ENCODE results near the gene C1QB. TPM values are rescaled to one million over a fixed set of nuclear protein-coding genes. Genes with fewer than 3 reads are reported as not detected.

C1QB gene
- total and polyA plus RNA-seq, 2 donors: 26.3 to 351 TPM

DNA sequence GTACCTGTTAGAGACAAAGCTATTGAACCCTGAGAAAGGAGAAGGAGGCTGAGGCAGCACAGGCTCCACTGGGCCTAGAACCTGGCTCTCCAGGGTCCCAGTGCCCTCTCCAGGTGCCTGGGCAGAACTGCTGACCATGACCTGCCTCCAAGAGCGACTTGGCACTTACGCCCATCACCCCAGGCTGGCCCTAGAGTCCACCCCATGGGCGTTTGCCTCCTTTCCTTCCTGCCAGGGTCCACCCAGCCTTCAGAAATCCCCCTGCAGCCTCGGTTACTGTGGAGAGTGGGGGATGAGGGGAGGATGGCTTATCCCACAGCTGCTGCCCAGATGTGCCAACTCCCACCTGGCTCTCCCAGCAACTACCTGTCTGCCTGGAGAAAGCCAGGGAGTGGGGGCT, 31.3 kb upstream of the C1QB start:
- Histone ChIP-seq H3K4me3 (ENCODE audit: low read depth, low read length) (no peak overlapping the region), H3K36me3 (ENCODE audit: insufficient read depth) (no peaks in the 10 kb centered on the region), H3K27ac (ENCODE audit: low read depth) (no peak overlapping the region), H3K4me1 (ENCODE audit: insufficient read depth) (no peaks in the 10 kb centered on the region)
- WGBS: 55% methylated on average over 4 of the region's 4 CpGs
- DNase-seq (ENCODE audit: extremely low spot score): no peak

DNA sequence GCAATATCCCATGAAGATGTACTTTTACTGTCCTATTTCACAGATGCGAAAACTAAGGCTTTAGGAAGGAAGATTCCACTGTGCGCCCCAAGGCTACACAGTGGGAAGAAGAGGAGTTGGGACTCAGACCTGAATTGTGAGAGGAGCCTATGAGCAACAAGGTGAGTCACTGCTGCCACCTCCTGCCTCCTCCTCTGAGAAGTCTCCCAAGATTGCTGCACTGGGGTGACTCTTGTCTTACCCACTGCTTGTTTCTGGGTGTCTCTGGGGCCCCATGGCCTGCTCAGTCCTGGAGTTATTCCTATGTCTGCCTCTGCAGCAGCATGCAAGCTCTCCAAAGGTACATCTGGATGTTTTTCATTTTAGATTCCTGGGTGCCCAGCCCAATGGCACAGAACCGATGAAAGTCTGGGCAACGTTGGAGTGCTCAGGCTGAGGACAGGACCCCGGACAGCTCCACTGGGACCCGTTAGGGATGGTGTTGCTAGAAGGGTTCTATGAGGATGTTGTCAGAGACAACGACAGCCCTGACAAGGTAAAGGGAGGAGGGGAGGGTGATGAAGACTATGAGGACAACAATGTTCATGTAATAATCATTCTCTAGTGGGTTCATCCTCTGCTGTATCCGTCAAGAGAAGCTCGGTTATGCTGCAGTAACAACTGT, 27.6 kb upstream of the C1QB start:
- H3K27ac ChIP-seq (ENCODE audit: low read depth): no peak overlapping the region
- no peaks in the 10 kb centered on the region for H3K36me3 ChIP-seq (ENCODE audit: insufficient read depth)
- H3K4me1 ChIP-seq (ENCODE audit: insufficient read depth): no peaks in the 10 kb centered on the region
- DNase-seq (ENCODE audit: extremely low spot score): no peak
- WGBS: 38% methylated on average over 9 of the region's 9 CpGs
- H3K4me3 ChIP-seq (ENCODE audit: low read depth, low read length): no peak overlapping the region

DNA sequence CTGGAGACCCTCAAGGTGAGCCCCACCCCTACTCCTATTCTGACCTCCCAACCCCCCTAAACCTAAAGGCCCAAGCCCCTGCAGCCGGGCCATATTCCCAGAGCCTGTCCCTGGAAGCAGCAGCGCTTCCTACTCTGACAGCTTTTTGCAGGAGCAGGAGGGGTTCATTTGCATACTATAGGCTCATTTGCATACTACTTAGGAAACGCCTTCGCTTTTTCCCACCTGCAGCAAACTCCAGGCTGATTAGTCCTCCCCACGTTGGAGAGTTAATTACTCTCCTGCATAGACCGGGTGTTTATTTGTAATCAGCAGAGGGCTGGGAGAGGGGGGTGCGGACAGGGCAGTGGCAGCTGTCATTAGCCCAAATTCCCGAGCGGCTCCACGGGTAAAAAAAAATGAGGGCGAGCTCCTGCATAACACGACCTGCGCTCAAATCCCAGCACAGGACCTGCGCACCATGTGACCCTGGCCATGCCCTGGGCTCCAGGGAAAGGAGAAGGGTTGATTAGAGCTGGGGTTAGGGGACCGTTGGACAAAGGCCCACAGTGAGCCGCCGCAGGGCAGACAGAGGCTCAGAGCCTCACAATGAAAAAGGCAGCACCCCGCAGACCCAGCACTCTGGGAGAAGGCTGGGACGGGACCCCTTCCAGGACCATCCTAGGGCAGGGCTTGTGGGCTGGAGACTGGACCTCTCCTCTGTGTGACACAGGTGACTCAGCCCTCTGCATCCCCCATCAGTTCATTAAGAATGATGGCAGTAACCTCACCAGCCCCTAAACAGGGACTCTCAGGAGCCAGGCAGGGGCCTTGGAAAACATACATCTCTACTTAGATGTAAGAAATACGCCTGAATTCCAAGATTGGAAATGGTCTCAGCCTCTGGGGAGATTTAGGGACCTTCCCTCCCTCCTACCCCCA, 26.5 kb upstream of the C1QB start:
- Histone ChIP-seq H3K36me3 (ENCODE audit: insufficient read depth) (no peaks in the 10 kb centered on the region), H3K4me1 (ENCODE audit: insufficient read depth) (no peaks in the 10 kb centered on the region), H3K4me3 (ENCODE audit: low read depth, low read length) (no peak overlapping the region), H3K27ac (ENCODE audit: low read depth) (no peak overlapping the region)
- 19% methylated on average over 20 of the region's 20 CpGs for WGBS
- DNase-seq (ENCODE audit: extremely low spot score): no peak

DNA sequence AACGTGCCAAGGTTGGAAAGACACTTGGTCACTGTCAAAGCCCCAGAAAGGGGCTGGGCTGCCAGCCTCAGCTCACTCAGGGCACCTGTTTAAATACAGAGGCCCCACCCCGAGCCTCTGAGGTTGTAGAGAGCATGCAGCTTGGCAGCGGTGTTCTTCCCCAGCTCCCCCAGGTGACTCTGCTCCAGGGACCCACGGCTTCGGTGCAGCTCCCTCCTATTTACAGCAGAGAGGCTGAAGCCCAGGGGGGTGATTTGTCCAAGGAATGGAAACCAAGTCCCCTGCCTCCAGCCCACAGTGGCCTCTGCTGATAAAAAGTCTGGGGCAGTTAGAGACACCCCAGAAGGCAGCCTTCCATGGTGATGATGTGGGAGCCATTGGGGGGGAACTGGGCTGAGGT, 25.7 kb upstream of the C1QB start:
- H3K27ac ChIP-seq (ENCODE audit: low read depth): no peak overlapping the region
- H3K36me3 ChIP-seq (ENCODE audit: insufficient read depth): no peaks in the 10 kb centered on the region
- no peak for DNase-seq (ENCODE audit: extremely low spot score)
- no peaks in the 10 kb centered on the region for H3K4me1 ChIP-seq (ENCODE audit: insufficient read depth)
- H3K4me3 ChIP-seq (ENCODE audit: low read depth, low read length): no peak overlapping the region
- 60% methylated on average over 5 of the region's 5 CpGs for WGBS

DNA sequence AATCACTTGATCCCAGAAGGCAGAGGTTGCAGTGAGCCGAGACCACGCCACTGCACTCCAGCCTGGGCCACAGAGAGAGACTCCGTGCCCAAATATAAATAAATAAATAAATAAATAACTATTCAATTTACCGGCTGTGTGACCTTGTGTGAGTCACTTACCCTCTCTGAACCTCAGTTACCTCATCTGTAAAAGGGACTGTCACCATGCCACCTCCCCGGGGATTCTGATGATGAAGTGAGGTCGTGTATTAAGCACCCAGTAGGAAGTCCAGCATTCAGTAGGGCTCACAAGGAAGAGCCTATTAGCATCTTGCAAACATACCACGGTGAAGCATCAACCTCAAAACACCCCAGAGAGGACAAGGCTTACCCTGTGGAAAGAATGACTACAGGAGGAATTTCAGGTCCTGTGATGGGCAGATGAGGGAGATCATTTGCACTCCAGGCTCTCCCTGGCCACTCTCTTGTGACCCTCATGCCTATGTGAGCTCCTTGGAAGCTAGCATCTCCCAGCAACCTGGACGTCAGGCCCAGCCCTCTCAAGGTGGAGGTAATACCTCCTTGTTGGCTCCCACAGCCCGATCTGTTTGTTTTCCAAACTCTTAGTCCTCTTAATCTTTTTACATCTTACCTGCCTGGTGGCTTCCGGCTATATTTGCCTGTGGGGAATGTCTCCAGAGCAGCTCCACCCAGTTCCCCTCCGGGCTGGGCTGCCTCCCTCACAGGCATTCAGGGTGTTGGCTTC, 24.2 kb upstream of the C1QB start:
- Histone ChIP-seq H3K36me3 (ENCODE audit: insufficient read depth) (no peaks in the 10 kb centered on the region), H3K4me3 (ENCODE audit: low read depth, low read length) (no peak overlapping the region), H3K27ac (ENCODE audit: low read depth) (no peak overlapping the region), H3K4me1 (ENCODE audit: insufficient read depth) (no peaks in the 10 kb centered on the region)
- WGBS: 40% methylated on average over 11 of the region's 11 CpGs
- no peak for DNase-seq (ENCODE audit: extremely low spot score)

DNA sequence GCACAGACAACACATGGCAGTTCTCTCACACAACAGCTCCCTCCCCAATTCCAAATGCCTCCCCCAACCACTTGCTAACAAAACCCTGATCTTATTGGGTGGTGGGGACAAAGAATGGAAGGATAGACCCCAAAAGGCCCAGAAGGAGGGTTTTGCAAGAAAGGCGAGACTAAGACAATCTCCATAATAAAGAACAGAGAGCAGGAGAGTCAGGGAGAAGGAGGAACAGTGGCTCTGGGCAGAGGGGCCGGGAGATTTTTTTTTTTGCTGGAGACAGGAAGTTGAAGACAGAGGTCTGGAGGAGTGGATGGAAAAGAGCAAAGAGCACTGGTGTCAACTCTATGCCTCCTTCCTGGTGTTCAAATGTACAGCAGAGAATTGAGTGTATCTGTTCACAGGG, 23.1 kb upstream of the C1QB start:
- Histone ChIP-seq H3K36me3 (ENCODE audit: insufficient read depth) (no peaks in the 10 kb centered on the region), H3K4me3 (ENCODE audit: low read depth, low read length) (no peak overlapping the region), H3K27ac (ENCODE audit: low read depth) (no peak overlapping the region), H3K4me1 (ENCODE audit: insufficient read depth) (no peaks in the 10 kb centered on the region)
- DNase-seq (ENCODE audit: extremely low spot score): no peak
- WGBS: 28% methylated on average over 2 of the region's 2 CpGs

DNA sequence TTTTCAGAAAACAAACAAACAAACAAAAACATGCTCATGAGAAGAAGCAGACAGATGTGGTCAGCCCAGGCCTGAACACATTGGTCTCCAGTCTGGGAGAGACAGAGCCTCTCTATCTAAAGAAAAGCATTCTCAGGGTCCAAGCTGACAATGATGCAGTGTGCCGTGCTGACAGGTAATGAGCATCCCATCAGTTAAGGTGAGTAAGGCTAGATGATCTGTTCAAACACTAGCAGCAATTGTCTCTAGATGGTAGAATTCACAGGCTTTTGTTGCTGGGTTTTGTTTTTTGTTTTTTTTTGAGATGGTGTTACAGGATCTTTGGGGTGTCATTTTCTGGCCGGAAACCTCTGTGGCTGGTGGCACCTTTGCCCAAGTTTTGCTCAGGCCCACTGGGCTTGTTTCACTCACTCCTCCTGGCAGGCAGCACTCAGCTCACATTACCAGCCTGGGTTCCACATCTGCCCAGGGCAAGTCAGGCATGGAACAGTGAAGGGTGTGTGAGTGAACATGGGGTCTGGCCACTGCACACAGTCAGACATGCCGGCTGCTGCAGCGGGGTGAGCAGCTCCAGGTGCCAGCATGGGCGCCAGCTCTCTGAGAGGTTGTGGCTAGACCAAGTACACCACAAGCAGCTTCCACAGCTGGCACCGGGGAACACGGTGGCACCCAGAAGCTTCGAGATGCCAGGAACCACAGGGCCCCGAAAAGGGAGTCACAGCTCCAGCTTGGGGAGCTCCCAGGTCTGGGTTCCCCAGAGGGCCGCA, 19.2 kb upstream of the C1QB start:
- DNase-seq (ENCODE audit: extremely low spot score): no peak
- H3K4me1 ChIP-seq (ENCODE audit: insufficient read depth): no peaks in the 10 kb centered on the region
- H3K36me3 ChIP-seq (ENCODE audit: insufficient read depth): no peaks in the 10 kb centered on the region
- 84% methylated on average over 10 of the region's 10 CpGs for WGBS
- no peak overlapping the region for H3K27ac ChIP-seq (ENCODE audit: low read depth)
- no peak overlapping the region for H3K4me3 ChIP-seq (ENCODE audit: low read depth, low read length)

DNA sequence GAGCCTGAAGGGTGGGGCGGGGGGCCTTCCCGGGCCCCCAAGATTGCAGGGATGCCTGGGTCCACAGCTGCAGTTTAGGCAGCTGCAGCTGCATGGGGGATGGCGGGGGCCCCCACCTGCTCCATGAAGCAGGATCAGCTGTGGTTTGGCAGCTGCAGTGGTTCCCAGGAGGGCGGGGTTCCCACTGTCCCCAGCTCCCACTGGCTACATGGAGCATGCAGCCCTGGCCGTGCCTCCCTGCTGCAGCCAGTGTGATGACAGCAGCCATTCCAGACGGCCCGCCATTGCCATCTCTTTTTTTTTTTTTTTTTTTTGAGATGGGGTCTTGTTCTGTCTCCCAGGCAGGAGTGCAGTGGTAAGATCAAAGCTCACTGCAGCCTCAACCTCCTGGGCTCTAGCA, 17.6 kb upstream of the C1QB start:
- Histone ChIP-seq H3K4me3 (ENCODE audit: low read depth, low read length) (no peak overlapping the region), H3K36me3 (ENCODE audit: insufficient read depth) (no peaks in the 10 kb centered on the region), H3K27ac (ENCODE audit: low read depth) (no peak overlapping the region), H3K4me1 (ENCODE audit: insufficient read depth) (no peaks in the 10 kb centered on the region)
- no peak for DNase-seq (ENCODE audit: extremely low spot score)
- 54% methylated on average over 7 of the region's 7 CpGs for WGBS

DNA sequence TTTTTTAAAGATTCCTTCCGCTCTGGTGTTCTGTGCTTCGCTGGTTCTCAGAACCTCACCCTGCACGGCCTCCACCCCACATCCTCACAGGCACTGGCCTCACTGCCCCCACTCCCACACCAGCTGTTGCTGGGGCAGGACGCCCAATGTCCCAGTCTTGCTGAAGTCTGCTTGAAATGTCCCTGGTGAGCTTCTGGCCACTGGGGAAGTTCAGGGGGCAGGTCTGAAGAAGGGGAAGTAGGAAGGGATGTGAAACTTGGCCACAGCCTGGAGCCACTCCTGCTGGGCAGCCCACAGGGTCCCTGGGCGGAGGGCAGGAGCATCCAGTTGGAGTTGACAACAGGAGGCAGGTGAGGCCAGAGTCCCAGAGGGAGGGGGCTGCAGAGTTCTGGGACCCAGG, 16.7 kb upstream of the C1QB start, which contains the start of gene C1QA:
Gene C1QA, plus strand, starts transcription at position 276 of the 400 bp plus-strand sequence. CDS start 989 bp downstream, outside the sequence.
- 45% methylated on average over 5 of the region's 5 CpGs for WGBS
- DNase-seq (ENCODE audit: extremely low spot score): no peak
- no peaks in the 10 kb centered on the region for H3K36me3 ChIP-seq (ENCODE audit: insufficient read depth)
- H3K27ac ChIP-seq (ENCODE audit: low read depth): no peak within 1 kb of the TSS
- H3K4me1 ChIP-seq (ENCODE audit: insufficient read depth): no peaks in the 10 kb centered on the region
- no peak within 1 kb of the TSS for H3K4me3 ChIP-seq (ENCODE audit: low read depth, low read length)

DNA sequence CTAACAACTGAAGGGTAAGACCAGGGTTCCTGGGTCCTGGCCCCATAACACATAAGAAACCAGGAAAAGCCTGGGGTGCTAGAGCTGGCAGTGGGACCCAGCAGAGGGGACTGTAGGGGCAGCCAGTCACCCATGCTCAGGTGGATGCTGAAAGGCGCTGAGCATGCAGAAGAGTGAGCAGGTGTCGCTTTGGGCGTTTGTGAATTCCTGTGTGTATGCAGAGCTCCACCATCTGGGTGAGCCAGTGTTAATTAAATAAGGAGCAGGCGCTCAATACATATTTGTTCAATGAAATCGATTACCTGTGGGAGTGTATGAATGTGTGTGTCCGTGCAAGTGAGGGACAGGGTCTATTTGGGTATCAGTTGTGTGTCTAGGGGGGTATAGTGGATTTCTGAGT, 16.1 kb upstream of the C1QB start:
- DNase-seq (ENCODE audit: extremely low spot score): no peak
- Histone ChIP-seq H3K27ac (ENCODE audit: low read depth) (no peak overlapping the region), H3K36me3 (ENCODE audit: insufficient read depth) (no peaks in the 10 kb centered on the region), H3K4me3 (ENCODE audit: low read depth, low read length) (no peak overlapping the region), H3K4me1 (ENCODE audit: insufficient read depth) (no peaks in the 10 kb centered on the region)
- 86% methylated on average over 6 of the region's 6 CpGs for WGBS

DNA sequence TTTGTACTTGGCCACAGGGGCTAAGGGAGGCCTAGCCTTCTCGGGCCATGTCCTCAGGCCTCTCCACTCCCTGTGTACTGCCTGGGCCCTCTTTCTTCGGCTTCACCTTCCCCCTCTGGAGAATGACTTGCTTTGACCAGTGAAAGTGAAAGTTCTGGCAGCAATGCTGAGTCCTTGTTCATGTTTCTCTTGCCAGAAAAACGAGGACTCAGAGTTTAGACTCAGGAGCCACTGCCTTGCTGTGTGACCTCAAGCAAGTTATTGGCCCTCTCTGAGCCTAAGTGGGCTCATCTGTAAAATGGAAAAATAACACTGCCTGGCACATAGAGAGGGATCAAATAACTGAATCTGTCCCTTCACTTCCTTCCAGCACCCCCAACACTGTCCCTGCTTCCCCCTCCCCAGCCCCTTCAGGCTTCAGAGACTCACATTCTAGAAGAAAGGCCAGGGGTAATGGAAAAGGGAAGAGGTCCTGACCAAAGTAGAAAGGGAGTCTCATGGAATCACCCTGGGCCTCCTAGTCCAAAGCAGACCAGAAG, 15.1 kb upstream of the C1QB start:
- no peak overlapping the region for H3K27ac ChIP-seq (ENCODE audit: low read depth)
- no peak for DNase-seq (ENCODE audit: extremely low spot score)
- no peaks in the 10 kb centered on the region for H3K4me1 ChIP-seq (ENCODE audit: insufficient read depth)
- no peaks in the 10 kb centered on the region for H3K36me3 ChIP-seq (ENCODE audit: insufficient read depth)
- 68% methylated on average over 3 of the region's 3 CpGs for WGBS
- no peak overlapping the region for H3K4me3 ChIP-seq (ENCODE audit: low read depth, low read length)

DNA sequence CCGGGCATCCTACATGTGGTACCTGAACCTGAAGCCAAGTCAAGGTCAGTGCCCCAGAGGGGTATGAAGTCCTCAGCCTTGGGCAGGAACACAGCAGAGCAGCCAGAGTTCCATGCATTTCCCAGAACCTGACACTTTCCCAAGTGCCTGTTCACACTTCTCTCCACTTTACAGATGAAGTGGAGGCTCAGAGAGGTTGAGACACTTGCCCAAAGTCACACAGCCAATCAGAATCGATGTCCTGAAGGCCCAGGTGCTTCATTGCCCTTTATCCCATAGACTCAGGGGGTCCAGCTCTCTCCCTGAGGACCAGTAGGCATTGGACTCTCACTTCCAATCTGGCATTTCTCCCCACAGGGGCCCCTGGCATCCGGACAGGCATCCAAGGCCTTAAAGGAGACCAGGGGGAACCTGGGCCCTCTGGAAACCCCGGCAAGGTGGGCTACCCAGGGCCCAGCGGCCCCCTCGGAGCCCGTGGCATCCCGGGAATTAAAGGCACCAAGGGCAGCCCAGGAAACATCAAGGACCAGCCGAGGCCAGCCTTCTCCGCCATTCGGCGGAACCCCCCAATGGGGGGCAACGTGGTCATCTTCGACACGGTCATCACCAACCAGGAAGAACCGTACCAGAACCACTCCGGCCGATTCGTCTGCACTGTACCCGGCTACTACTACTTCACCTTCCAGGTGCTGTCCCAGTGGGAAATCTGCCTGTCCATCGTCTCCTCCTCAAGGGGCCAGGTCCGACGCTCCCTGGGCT, 14.4 kb upstream of the C1QB start:
- Histone ChIP-seq H3K36me3 (ENCODE audit: insufficient read depth) (no peaks in the 10 kb centered on the region), H3K4me1 (ENCODE audit: insufficient read depth) (no peaks in the 10 kb centered on the region), H3K4me3 (ENCODE audit: low read depth, low read length) (no peak overlapping the region), H3K27ac (ENCODE audit: low read depth) (no peak overlapping the region)
- 80% methylated on average over 23 of the region's 23 CpGs for WGBS
- DNase-seq (ENCODE audit: extremely low spot score): no peak

Data from urinary bladder (tissue), 4 donors.